HG03575 (cell line): Measurements from ENCODE around the gene BSDC1.
"Not testable (repeated sequence)": the region's sequence is repeated elsewhere in the genome, so short reads cannot be mapped to it uniquely, and the experiment has no call there.

Source experiments
- ATAC-seq: cut with Tn5 transposase; IDR thresholded peaks from one replicate; pipeline ENCODE4 v1.9.1; 2021; ENCODE audit not compliant: unreplicated experiment, insufficient number of reproducible peaks, low FRiP score; ENCODE audit errors: extremely low read depth

Gene BSDC1

GRCh38 chr1:32396524-32396923 lies 2.3 kb upstream of the BSDC1 start:
- ATAC-seq = not testable (repeated sequence)

DNA sequence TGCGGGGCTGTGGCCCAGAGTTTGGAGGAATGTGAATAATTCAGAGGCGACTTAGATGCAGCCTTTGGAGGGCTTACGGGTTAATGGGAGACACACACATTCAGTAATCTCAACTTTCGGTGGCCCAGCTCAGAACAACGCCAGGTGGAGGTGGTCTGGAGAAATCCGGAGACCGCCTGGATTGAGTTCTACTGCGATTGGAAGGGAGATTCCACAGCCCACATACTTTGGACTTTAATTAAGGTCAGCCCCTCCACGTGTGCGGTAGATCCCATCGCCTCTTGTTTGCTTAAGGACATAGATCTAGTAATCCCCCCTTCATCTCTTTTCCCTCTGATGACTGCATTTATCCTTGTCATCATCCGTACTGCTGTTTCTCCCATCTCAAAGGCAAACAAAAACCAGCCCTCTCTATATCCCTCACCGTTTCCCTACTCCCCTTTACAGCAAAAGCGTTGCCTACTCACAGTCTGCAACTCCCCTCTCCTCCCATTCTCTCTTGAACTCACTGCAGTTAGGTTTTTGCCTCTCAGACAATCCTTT lies 720 bp upstream of the BSDC1 start:
- no peak for ATAC-seq

DNA sequence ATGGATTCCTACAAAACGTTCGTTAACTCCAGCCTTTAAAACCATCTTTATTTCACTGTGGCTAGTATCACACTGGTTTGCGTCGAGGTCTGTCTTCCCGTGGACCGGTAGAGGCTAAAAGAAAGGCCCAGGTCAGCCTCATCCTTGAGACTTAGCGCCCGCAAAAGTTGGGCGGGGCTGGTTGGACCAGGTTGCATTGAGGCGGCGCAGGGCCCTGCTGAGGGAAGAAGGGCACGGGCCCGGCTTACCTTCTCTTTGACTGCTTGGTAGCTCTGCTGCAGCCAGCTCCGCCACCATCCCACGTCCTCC lies 455 bp downstream of the BSDC1 start:
- ATAC-seq = no peak

- no peak for ATAC-seq
Observed at GRCh38 chr1:32393136-32393535, 1.1 kb downstream of the BSDC1 start.

- no peak for ATAC-seq
Observed at GRCh38 chr1:32392325-32392724, 1.9 kb downstream of the BSDC1 start.

- no peak for ATAC-seq
Observed at GRCh38 chr1:32390904-32391870, 3.1 kb downstream of the BSDC1 start.

GRCh38 chr1:32388641-32389040 lies 5.6 kb downstream of the BSDC1 start:
- ATAC-seq = no peak

- no peak for ATAC-seq
Observed at GRCh38 chr1:32386676-32387392, 7.4 kb downstream of the BSDC1 start.

DNA sequence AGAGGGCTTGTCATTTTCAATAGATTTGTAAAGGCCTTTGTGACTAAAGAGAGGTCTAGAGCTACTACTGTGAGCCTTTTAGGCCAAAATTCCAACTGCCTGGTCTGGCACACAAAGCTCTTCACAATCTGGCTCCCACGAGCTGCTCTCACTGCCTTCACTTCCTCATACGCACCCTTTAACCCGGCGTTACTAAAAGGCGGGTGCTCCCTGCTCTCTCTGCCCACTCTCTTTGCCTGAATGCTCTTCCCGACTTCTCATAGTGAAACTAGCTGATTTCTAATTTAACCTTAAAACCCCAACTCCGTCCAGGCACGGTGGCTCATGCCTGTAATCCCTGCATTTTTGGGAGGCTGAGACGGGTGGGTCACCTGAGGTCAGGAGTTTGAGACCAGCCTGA lies 14.2 kb downstream of the BSDC1 start:
- ATAC-seq = no peak

DNA sequence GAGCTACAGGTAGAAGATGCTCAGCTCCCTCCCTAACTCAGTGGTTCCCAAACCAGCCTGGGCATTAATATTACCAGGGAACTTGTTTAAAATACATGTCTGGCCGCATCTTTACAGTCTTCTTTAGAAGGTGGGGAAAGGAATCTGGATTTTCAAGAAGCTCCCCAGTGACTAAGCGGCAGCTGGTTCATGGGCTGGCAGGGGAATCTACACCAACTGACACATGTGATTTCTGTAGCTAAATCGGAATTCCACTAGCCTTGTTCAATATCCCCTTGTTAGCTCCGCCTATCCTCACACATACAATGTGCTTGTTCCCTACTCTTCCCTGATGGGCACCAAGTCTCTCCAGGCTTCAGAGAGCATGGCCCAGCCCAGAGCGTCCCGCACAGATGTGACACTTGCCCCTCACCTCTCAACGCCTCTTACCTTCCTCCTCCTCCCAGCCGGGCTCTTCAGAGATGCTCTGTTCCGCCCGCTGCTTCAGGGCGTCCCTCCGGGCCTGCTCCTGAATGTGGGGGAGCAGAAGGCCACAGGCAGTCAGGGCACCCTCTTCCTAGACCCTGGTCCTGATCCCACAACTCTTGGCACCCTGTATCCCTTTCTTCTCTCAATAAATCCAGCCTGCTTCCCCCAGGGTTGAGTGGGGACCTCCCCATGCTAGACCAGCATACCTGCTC lies 16.6 kb downstream of the BSDC1 start:
- no peak for ATAC-seq

DNA sequence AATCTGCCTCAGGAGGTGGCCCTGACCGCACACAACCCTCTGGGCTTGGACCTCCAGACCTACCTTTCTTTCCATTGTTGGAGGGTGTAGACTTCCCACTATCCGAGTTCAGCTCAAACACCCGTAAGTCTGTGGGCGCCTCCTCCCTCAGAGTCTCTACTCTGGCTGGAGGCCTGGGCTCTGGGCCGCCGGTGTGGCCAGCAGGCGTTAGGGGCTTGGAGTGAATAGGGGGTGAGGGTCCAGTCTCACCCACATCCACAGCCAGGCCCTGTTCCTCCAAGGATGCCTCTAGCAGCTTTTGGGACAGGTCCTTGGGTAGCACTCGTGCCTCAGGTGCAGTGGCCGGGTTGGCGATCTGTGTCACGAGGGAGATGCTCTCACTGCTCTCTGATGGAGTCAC lies 18.0 kb downstream of the BSDC1 start:
- no peak for ATAC-seq

- ATAC-seq = no peak
Observed at GRCh38 chr1:32373996-32374592, 20.1 kb downstream of the BSDC1 start.

GRCh38 chr1:32372149-32372756 lies 22.0 kb downstream of the BSDC1 start:
- no peak for ATAC-seq

GRCh38 chr1:32367912-32368635 lies 26.2 kb downstream of the BSDC1 start:
- no peak for ATAC-seq

DNA sequence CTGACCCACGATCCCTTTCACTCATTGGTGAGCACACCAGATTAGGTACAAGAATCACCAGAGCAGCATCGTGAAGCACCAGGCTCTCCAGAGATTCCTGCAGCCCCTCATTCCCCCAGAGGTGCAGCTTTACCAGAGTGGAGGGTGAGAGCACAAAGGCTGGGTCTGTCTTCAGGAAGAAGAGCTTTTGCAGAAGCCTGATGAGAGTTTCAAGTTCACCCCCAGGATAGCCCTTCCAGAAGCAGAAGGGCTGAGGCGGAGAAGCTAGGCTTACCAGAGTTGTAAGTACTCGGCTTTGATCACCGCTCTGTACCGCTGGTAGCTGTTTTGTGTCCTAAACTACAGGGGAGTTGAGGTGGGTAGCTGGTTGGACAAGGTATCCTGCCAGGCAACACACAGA lies 28.8 kb downstream of the BSDC1 start:
- no peak for ATAC-seq

DNA sequence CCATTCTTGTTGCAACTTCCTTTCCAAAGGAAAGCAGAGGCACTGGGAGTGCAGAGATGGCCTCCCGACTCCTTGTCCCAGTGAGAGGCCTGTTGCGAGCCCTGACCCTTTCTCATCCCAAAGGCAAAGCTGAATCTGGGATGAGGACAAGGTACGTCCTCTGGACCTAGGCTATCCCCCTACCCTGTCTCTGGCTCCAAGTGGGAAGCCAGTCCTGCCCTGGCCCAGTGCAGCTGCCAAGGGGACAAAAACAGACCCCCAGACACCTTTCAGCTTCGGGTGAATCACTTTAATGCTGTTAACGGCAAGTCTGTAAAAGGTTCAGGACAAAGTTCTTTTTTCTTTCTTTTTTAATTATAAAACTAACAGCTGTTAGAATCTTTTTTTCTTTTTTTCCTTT lies 29.4 kb downstream of the BSDC1 start:
- ATAC-seq = no peak

GRCh38 chr1:32363713-32364112 lies 30.5 kb downstream of the BSDC1 start:
- ATAC-seq = no peak
